HL-60 (cell line): Measurements from ENCODE around the gene USP11.

Experiments
- DNase-seq, 2 experiments: peaks; one replicate each; pipeline ENCODE4 v3.0.0-alpha.2; 2010 to 2020; ENCODE audit warnings: low read depth in 1 of 2, low spot score in 1 of 2
- H3K27ac ChIP-seq: fragments of 250-450 bp; sonication (Bioruptor Pico); replicated peaks from 2 replicates; pipeline ENCODE4 v1.5.1; 2020; ENCODE audit warnings: mild to moderate bottlenecking, moderate library complexity
- H3K27me3 ChIP-seq: fragments of 250-450 bp; sonication (Bioruptor Pico); 2 replicates; pipeline ENCODE4 v1.5.1; 2021; ENCODE audit warnings: mild to moderate bottlenecking, moderate library complexity; ENCODE audit not compliant: insufficient read depth, poor library complexity, severe bottlenecking
- H3K4me3 ChIP-seq: replicated peaks from 2 replicates; pipeline ENCODE4 v1.5.1; 2011; ENCODE audit warnings: mild to moderate bottlenecking, control low read depth, low read length; ENCODE audit not compliant: insufficient read depth
- CTCF ChIP-seq: IDR thresholded peaks from one replicate; pipeline ENCODE4 v1.5.1; 2011; ENCODE audit warnings: low read length, control low read depth, inconsistent platforms; ENCODE audit not compliant: insufficient read depth
- GABPA ChIP-seq: IDR thresholded peaks from 2 replicates; pipeline ENCODE4 v1.6.1; 2012; ENCODE audit warnings: low read depth
- POLR2AphosphoS5 ChIP-seq: IDR thresholded peaks from 2 replicates; pipeline ENCODE4 v1.6.1; 2012; ENCODE audit warnings: low read depth
- REST ChIP-seq: IDR thresholded peaks from 2 replicates; pipeline ENCODE4 v1.6.1; 2012; ENCODE audit warnings: low read depth; ENCODE audit not compliant: insufficient replicate concordance
- SPI1 ChIP-seq: IDR thresholded peaks from 2 replicates; pipeline ENCODE4 v1.6.1; 2012; ENCODE audit warnings: low read depth, mild to moderate bottlenecking, borderline replicate concordance
- long read RNA-seq: library from polyadenylated mRNA; unstranded; transcript quantifications from one replicate; pipeline ENCODE4 v2.0.0, GENCODE V29; 2020

USP11 gene
- long read RNA-seq, transcript USP11-204 (21 exons, 3,515 nt) = major isoform, 174 of 230 reads
- long read RNA-seq, partial matches to known transcripts = 10 of 230 reads
- long read RNA-seq, other reads (novel, unspliced or antisense) = 46 of 230 reads

GRCh38 chrX:47232803-47233332, at the start of gene USP11:
Gene USP11 (plus strand): TSS chrX:47233009. CDS start chrX:47233044, 35 bp downstream.
- peak within 1 kb of the TSS; percentile 59 for H3K4me3 ChIP-seq
- H3K27ac ChIP-seq = peak within 1 kb of the TSS; percentile 91
- TF ChIP-seq GABPA (peak; percentile 65; the same call in 1 of the 2 replicates), POLR2AphosphoS5 (no peak; the same call in 1 of the 2 replicates)
- peak in 1 of 2 experiments; percentile 21 for DNase-seq
- H3K27me3 ChIP-seq = no peaks in the 10 kb centered on the region

- no peaks in the 10 kb centered on the region for H3K27me3 ChIP-seq
- no peak overlapping the region for H3K4me3 ChIP-seq
- DNase-seq = no peak
- no peak overlapping the region for H3K27ac ChIP-seq
- no peak for TF ChIP-seq GABPA
- TF ChIP-seq POLR2AphosphoS5 = no peak
- TF ChIP-seq SPI1 = no peak
- TF ChIP-seq CTCF = no peak
- TF ChIP-seq REST = no peak
Observed at GRCh38 chrX:47184486-47184885, 48.3 kb upstream of the USP11 start.

GRCh38 chrX:47185241-47185640, 47.6 kb upstream of the USP11 start:
- DNase-seq = no peak
- Histone ChIP-seq H3K27ac (no peak overlapping the region), H3K27me3 (no peaks in the 10 kb centered on the region), H3K4me3 (no peak overlapping the region)
- TF ChIP-seq SPI1 (no peak), POLR2AphosphoS5 (no peak), REST (no peak), GABPA (no peak)

GRCh38 chrX:47186096-47186740, 46.6 kb upstream of the USP11 start:
- Histone ChIP-seq H3K27ac (no peak overlapping the region), H3K4me3 (no peak overlapping the region), H3K27me3 (no peaks in the 10 kb centered on the region)
- no peak for DNase-seq
- no peak for TF ChIP-seq REST
- TF ChIP-seq POLR2AphosphoS5 = no peak
- no peak for TF ChIP-seq CTCF
- no peak for TF ChIP-seq GABPA
- no peak for TF ChIP-seq SPI1
